WTC11 (cell line): ENCODE measurements around the gene OTOG. TPM values are rescaled to one million over a fixed set of nuclear protein-coding genes. Genes with fewer than 3 reads are reported as not detected.

Source experiments
- ATAC-seq: fragments of 200-7000 bp; cut with Tn5 transposase; 2 replicates; pipeline ENCODE4 v1.10.0; 2021; ENCODE audit warnings: mild to moderate bottlenecking, moderate library complexity
- CTCF ChIA-PET: fragments of 300-600 bp; sonication (Branson Sonifier 250); formaldehyde crosslinking; loops from one replicate; lab custom pipeline; 2021; ENCODE audit warnings: antibody characterized with exemption; lab: Charles Lee
- POLR2A ChIA-PET: fragments of 350-600 bp; sonication (Branson Sonifier 250); formaldehyde crosslinking; loops from one replicate; lab custom pipeline; 2021; ENCODE audit warnings: antibody characterized with exemption; lab: Charles Lee
- DNase-seq: peaks from one replicate; pipeline ENCODE4 v3.0.0; 2021; ENCODE audit warnings: low spot score
- H3K27ac Mint-ChIP-seq: 2 replicates; pipeline ENCODE4 v1.8.0; 2021; ENCODE audit warnings: mixed read lengths
- H3K27me3 Mint-ChIP-seq: 2 replicates; pipeline ENCODE4 v1.8.0; 2021; ENCODE audit warnings: low read depth, mild to moderate bottlenecking, moderate library complexity, mixed read lengths
- H3K36me3 Mint-ChIP-seq: 2 replicates; pipeline ENCODE4 v1.8.0; 2021; ENCODE audit warnings: mixed read lengths
- H3K4me1 Mint-ChIP-seq: 2 replicates; pipeline ENCODE4 v1.8.0; 2022; ENCODE audit warnings: mixed read lengths
- H3K4me3 Mint-ChIP-seq: 2 replicates; pipeline ENCODE4 v1.8.0; 2021; ENCODE audit warnings: mild to moderate bottlenecking, moderate library complexity, mixed read lengths
- H3K9me3 Mint-ChIP-seq: 2 replicates; pipeline ENCODE4 v1.8.0; 2021; ENCODE audit warnings: mixed read lengths
- ATF1 ChIP-seq: sonication (generic); formaldehyde crosslinking; IDR thresholded peaks from 2 replicates; pipeline ENCODE4 v1.8.1; 2023; ENCODE audit warnings: mild to moderate bottlenecking, moderate library complexity, missing genetic modification reagents
- FOXK1 ChIP-seq: sonication (generic); formaldehyde crosslinking; IDR thresholded peaks from 2 replicates; pipeline ENCODE4 v1.8.0; 2022; ENCODE audit warnings: mild to moderate bottlenecking, moderate library complexity, missing genetic modification reagents
- GTF2I ChIP-seq: fragments of 250-450 bp; sonication (Bioruptor Pico); conservative IDR thresholded peaks from 2 replicates; pipeline ENCODE4 v1.4.0; 2021; ENCODE audit warnings: mild to moderate bottlenecking
- HMGXB4 ChIP-seq: sonication (generic); formaldehyde crosslinking; IDR thresholded peaks from 2 replicates; pipeline ENCODE4 v1.8.1; 2023; ENCODE audit warnings: mild to moderate bottlenecking, moderate library complexity, missing genetic modification reagents
- MAX ChIP-seq: sonication (generic); formaldehyde crosslinking; IDR thresholded peaks from 2 replicates; pipeline ENCODE4 v1.8.0; 2022; ENCODE audit warnings: mild to moderate bottlenecking, missing genetic modification reagents
- MYBL2 ChIP-seq: sonication (generic); formaldehyde crosslinking; IDR thresholded peaks from 2 replicates; pipeline ENCODE4 v1.8.1; 2023; ENCODE audit warnings: mild to moderate bottlenecking, moderate library complexity, missing genetic modification reagents
- PRRX2 ChIP-seq: fragments of 250-450 bp; sonication (Bioruptor Pico); IDR thresholded peaks from 2 replicates; pipeline ENCODE4 v1.8.0; 2021; ENCODE audit warnings: mild to moderate bottlenecking
- TP53 ChIP-seq: sonication (generic); formaldehyde crosslinking; IDR thresholded peaks from 2 replicates; pipeline ENCODE4 v1.8.1; 2023; ENCODE audit warnings: mild to moderate bottlenecking, missing genetic modification reagents
- ZNF425 ChIP-seq: fragments of 250-450 bp; sonication (Bioruptor Pico); conservative IDR thresholded peaks from 2 replicates; pipeline ENCODE4 v1.9.0; 2021; ENCODE audit warnings: mild to moderate bottlenecking
- ZNF532 ChIP-seq: fragments of 250-450 bp; sonication (Bioruptor Pico); IDR thresholded peaks from 2 replicates; pipeline ENCODE4 v1.9.0; 2021; ENCODE audit warnings: mild to moderate bottlenecking, borderline replicate concordance
- total RNA-seq: library from RNA; stranded (reverse); gene quantifications from 3 replicates; pipeline ENCODE4 v1.2.3, GENCODE V29; 2021

OTOG gene
- total RNA-seq, 1 experiment from 2014 or later = 1.4 TPM

- no peaks in the 10 kb centered on the region for H3K36me3 Mint-ChIP-seq
These were observed 17.2 kb upstream of the OTOG start for GRCh38 chr11:17529844-17530185.

More at GRCh38 chr11:17529844-17530185, 17.2 kb upstream of the OTOG start:
- ATAC-seq = no peak
- H3K4me3 Mint-ChIP-seq = no peak overlapping the region
- DNase-seq = no peak
- no peak overlapping the region for H3K27ac Mint-ChIP-seq
- ChIA-PET POLR2A (no interaction called here), CTCF (interaction anchor here (0.8 to 9.3 kb wide), 17 partner anchors 9 to 335 kb away, joined by 3 to 203 read pairs (median 4); partner anchors contain the start of genes KCNC1, KCNJ11, OTOG and USH1C)
- TF ChIP-seq MAX (no peak), ZNF532 (CRISPR knock-in tag) (no peak), PRRX2 (CRISPR knock-in tag) (no peak), GTF2I (CRISPR knock-in tag) (no peak), ATF1 (CRISPR knock-in tag) (no peak), HMGXB4 (CRISPR knock-in tag) (no peak), MYBL2 (CRISPR knock-in tag) (no peak), FOXK1 (CRISPR knock-in tag) (no peak), TP53 (CRISPR knock-in tag) (no peak), ZNF425 (CRISPR knock-in tag) (no peak)
- H3K4me1 Mint-ChIP-seq = peaks cover 10% of the 10 kb centered on the region; the same call in 1 of the 2 replicates
- no peaks in the 10 kb centered on the region; the same call in 1 of the 2 replicates for H3K27me3 Mint-ChIP-seq
- no peaks in the 10 kb centered on the region for H3K9me3 Mint-ChIP-seq
